ENCODE data around the gene PTPRD.

PTPRD gene

DNA sequence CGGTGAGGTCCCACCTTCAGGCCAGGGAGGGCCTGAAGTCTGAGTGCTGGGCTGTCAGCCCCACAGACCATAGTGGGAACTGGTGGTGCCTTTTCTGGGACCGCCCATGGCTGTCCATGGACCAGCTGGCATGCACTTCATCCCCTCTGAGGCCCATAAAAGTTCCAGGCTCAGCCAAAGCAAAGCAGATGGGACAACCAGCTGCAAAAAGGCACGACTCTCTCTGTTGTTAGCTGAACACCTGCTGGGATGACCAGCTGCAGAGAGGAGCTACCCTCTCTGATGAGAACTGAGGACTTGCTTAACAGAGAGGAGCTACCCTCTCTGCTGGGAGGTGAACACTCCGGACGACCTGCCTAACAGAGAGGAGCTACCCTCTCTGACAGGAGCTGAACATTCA, 1968.9 kb downstream of the PTPRD start:
- DNase-seq (ENCODE audit: low spot score), result no peak

GRCh38 chr9:8643464-8643863, 1969.3 kb downstream of the PTPRD start:
- no peak for DNase-seq (ENCODE audit: low spot score)

DNA sequence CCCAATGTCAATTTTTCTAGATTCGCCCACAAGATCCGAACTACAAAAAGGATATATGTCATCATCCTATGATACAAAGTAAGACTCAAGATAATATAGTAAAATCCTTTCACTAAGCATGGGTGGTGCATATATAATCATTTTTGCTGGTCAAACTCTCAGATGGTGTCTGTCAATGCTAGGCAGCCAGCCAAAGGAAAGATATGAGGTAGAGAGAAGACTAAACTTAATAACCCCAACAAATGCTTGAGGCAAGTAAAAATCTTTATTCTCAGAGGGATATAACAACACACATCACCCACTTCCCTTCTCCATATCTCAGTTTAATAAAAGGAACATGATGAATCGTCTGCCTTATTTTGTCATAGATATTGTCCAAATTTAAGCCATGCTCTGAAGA, 1972.0 kb downstream of the PTPRD start:
- DNase-seq (ENCODE audit: low spot score), result no peak

- DNase-seq (ENCODE audit: low spot score), result no peak
Measured at GRCh38 chr9:8637626-8638025, 1975.2 kb downstream of the PTPRD start.

- no peak for DNase-seq (ENCODE audit: low spot score)
Measured at GRCh38 chr9:8633784-8634183, 1979.0 kb downstream of the PTPRD start.

- no peak for DNase-seq (ENCODE audit: low spot score)
Measured at GRCh38 chr9:8632493-8632892, 1980.3 kb downstream of the PTPRD start.

DNA sequence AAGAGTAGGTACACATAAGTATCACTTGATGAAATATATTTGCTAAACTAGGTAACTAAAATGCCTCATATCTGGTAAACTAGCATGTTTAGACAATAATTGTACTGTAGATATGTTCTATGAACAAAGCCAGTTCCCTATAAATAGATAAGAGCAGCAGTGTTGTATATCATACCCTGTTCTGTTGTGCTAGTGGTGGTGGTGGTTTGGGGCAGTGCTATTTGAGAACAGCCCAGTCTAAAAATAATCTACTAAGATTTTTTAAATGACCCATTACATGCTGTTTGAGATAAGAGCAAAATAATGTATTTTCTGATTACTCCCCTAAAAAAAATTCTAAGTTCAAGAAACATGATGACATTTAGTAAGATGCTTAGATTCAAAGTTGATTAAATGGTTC, 1984.0 kb downstream of the PTPRD start:
- DNase-seq (ENCODE audit: low spot score), result no peak

DNA sequence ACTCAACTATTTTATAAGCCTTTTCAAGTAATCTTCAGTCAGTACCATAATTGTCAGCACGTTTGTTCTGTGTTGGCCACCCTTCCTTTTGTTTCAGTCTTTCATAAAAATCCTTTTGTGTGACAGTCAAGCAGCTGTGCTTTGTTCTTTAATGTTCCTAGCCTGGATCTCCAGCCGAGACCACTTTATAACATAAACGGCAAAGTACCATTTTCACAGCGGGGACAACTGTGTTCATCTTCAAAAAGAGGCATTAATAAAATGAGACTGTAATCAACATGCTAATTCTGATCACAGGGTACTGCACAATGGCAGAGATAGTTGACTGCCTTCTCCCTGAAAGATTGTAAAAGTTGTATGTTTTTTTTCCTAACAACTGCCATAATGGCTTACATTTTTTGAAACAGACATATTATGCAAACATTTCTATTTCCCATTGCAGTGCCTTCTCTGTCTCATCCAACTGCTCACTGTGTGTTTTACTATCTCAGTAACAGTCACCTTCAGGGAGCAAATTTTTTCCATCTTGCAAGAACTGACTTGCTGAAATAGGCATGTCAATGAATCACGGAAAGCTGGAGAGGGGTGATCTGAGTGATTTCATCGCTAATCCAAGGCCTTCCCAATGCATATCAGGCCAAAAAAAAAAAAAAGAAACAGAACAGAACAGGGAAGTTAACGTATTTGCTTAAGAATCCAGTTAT, 1984.7 kb downstream of the PTPRD start:
- no peak for DNase-seq (ENCODE audit: low spot score)

- no peak for DNase-seq (ENCODE audit: low spot score)
Measured at GRCh38 chr9:8622871-8623270, 1989.9 kb downstream of the PTPRD start.

DNA sequence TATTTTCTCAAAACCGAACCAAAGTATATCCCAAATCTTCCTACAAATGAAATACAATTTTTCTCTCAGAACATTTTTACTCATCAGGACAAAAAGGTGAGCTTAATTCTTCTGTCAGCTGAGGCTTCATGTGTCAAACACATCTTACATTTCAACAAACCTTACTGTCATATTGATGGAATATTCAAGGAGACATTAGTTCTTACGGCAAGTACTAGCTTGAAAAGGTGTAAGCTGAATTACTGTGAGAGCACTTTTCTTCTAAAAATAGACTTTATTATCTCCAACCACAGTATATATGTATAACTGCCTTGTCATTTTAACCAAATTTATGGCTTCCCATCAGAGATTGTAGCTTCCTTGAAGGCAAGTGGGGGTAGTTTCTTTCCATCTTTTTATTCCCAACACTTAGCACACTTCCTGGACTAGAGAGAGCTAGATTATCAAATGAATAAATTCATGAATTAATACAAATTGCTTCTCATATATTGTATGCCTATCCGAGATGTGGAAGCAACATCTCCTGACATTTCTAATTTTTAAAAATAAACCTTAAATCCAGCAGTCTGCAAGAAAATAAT, 1990.5 kb downstream of the PTPRD start:
- no peak for DNase-seq (ENCODE audit: low spot score)

DNA sequence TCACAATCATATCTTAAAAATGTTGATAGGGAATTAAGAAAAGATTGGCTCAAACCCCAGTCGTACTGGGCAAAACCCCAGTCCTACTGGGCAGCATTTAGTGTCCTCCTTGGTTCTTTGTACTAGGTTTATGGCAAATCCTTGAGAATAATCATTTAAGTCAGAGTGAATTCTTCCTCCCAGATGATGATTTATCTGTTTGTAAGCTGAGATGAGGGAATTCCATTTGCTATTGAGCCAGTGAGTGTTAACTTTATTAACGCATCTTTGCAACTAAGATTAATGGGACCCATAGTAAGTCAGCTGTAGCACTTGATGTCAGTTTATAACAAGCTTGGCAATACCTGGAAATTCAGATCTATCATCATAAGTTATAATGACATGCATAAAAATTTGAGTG, 1991.4 kb downstream of the PTPRD start:
- no peak for DNase-seq (ENCODE audit: low spot score)

- no peak for DNase-seq (ENCODE audit: low spot score)
Measured at GRCh38 chr9:8616414-8616813, 1996.4 kb downstream of the PTPRD start.

- no peak for DNase-seq (ENCODE audit: low spot score)
Measured at GRCh38 chr9:8614926-8615440, 1997.8 kb downstream of the PTPRD start.

- no peak for DNase-seq (ENCODE audit: low spot score)
Measured at GRCh38 chr9:8613346-8613825, 1999.4 kb downstream of the PTPRD start.

DNA sequence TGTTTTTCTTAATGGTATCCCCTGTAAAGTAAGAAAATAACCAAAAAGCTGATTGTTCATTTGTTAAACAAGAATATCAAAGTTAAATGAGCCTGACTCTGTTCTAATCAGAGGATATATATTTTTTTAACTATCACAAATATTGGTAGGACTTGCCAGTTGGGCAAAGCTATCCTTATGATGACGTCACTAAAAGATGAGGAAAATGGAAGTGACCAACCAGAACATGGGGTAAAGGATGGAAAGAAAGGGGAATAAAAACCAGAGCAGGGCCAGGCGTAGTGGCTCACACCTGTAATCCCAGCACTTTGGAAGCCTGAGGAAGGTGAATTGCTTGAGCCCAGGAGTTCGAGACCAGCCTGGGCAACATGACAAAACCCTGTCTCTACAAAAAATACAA, 2001.6 kb downstream of the PTPRD start:
- DNase-seq (ENCODE audit: low spot score), result no peak

- no peak for DNase-seq (ENCODE audit: low spot score)
Measured at GRCh38 chr9:8610256-8610655, 2002.5 kb downstream of the PTPRD start.

GRCh38 chr9:8605096-8605495, 2007.7 kb downstream of the PTPRD start:
- DNase-seq (ENCODE audit: low spot score), result no peak

DNA sequence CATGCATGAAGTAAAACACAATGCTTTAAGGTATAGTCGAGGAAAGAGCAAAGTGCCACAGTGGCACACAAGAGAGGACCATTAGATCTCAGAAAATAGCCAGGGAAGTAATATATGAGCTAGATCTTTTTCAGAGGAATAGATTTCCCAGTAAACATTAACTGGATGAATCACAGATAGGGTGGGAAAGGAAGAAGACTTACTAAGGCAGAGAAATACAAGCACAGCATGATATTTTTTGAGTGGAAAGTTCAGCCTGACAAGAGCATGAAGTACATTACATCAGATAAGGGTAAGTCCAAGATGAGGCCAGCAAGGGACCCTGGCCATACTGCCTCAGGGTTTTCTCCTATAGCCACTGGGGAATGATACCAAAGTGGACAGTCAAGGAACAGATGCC, 2008.6 kb downstream of the PTPRD start:
- DNase-seq (ENCODE audit: low spot score), result no peak

- DNase-seq (ENCODE audit: low spot score), result no peak
Measured at GRCh38 chr9:8600914-8601680, 2011.7 kb downstream of the PTPRD start.

- no peak for DNase-seq (ENCODE audit: low spot score)
Measured at GRCh38 chr9:8599937-8600336, 2012.9 kb downstream of the PTPRD start.

DNA sequence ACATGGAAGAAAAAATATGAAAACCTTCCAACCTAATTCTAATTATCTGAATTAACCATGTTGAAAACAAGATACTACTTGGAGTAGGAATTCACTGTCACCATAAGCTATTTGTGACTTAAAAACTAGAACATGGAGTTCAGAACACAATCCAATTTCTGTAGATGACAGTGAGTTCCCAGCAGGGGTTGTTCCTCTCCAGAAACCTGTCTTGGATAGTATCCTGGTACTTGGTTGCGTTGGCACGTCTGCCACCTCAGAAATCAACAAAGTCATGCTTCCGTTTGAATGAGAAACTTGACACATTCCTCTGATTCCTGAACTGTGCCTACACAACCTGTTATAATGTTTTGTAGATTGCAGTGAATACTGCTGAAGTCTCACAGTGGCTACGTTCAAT, 2023.3 kb downstream of the PTPRD start:
- DNase-seq (ENCODE audit: low spot score), result no peak

DNA sequence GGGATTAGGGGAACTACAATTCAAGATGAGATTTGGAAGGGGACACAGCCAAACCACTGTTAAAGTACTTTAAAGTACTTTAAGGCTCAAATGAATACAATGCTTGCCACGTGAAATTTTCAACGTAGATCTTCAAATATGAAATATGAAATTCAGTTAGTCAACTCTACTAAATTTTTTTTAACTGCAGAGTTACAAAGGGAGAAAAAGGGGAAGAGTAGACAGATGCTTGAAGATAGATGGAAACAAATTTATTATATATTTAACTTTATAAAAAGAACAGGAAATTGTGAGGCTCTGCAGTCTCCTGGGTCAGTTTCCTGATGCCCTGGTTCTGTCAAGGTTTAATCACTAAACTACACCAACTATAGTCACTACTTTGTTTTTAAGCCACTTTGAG, 2027.8 kb downstream of the PTPRD start:
- no peak for DNase-seq (ENCODE audit: low spot score)

DNA sequence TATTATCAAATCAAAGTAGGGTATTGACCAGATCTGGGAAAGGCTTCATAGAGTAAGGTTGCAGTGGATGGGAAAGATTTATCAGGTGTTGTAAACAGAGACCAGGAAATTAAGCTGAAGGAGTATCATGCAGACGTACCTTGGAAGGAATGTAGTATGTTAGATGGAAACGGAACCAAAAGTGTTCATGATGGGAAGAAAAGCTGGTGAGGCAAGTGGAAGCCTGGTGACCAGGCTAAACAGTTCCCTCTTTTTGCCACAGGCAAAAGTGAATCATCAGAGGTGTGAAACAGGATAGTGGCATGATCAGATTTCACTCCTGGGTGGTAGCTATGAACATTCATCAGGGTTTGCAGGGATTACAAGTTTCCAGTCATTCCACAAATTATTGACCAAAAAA, 2033.1 kb downstream of the PTPRD start:
- no peak for DNase-seq (ENCODE audit: low spot score)
